Adrenal gland (tissue), 5 donors: Measurements from ENCODE around the gene NELFA.

Experiments
- POLR2A ChIP-seq, 2 donors: fragments of 450-650 bp; IDR thresholded peaks; one replicate each; pipeline ENCODE4 v1.6.1; 2017; ENCODE audit warnings: antibody characterized with exemption in 2 of 2, mild to moderate bottlenecking in 2 of 2, moderate library complexity in 1 of 2
- TF ChIP-seq, protein P1 (sequence below), 6 experiments: fragments of 450-650 bp in 4 of 6; fragments of 200-600 bp in 2 of 6; sonication (generic) in 1 of 6; IDR thresholded peaks; 1 replicate in 5 of 6; 2 replicates in 1 of 6; pipeline versions ENCODE4 v1.5.1 to v1.8.0; 2016 to 2021; ENCODE audit warnings: antibody characterized with exemption in 6 of 6, mild to moderate bottlenecking in 2 of 6, moderate library complexity in 1 of 6
- donor health status: DM: no; HTN: no; CAD: no.

- TF ChIP-seq, protein P1, sequence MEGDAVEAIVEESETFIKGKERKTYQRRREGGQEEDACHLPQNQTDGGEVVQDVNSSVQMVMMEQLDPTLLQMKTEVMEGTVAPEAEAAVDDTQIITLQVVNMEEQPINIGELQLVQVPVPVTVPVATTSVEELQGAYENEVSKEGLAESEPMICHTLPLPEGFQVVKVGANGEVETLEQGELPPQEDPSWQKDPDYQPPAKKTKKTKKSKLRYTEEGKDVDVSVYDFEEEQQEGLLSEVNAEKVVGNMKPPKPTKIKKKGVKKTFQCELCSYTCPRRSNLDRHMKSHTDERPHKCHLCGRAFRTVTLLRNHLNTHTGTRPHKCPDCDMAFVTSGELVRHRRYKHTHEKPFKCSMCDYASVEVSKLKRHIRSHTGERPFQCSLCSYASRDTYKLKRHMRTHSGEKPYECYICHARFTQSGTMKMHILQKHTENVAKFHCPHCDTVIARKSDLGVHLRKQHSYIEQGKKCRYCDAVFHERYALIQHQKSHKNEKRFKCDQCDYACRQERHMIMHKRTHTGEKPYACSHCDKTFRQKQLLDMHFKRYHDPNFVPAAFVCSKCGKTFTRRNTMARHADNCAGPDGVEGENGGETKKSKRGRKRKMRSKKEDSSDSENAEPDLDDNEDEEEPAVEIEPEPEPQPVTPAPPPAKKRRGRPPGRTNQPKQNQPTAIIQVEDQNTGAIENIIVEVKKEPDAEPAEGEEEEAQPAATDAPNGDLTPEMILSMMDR (IDR thresholded peaks at IDR 0.05): peak in 5 of 6 experiments; percentile 18 to 59 (median 48)
- TF ChIP-seq POLR2A (IDR thresholded peaks at IDR 0.05): peak in 1 of 2 donors; percentile 25
These were observed 968 bp upstream of the NELFA start for GRCh38 chr4:2009651-2010233.
